Limb (tissue), 2 donors: ENCODE measurements around the gene CYTH4.
A peak's percentile ranks its signal among the peaks of the same experiment; 100 is the strongest.
"Not testable (repeated sequence)": the region's sequence is repeated elsewhere in the genome, so short reads cannot be mapped to it uniquely, and the experiment has no call there.

Source experiments
- DNase-seq, 2 donors: peaks; one replicate each; pipeline ENCODE4 v3.0.0-alpha.2; 2016; ENCODE audit errors: extremely low spot score in 2 of 2

Gene CYTH4

GRCh38 chr22:37282385-37282677 lies at the start of gene CYTH4:
Gene CYTH4, plus strand, starts transcription at chr22:37282508. Its CDS starts 62 bp downstream, at chr22:37282570.
- no peak for DNase-seq

- not testable (repeated sequence) for DNase-seq
Observed at GRCh38 chr22:37233371-37233750, 48.9 kb upstream of the CYTH4 start.

DNA sequence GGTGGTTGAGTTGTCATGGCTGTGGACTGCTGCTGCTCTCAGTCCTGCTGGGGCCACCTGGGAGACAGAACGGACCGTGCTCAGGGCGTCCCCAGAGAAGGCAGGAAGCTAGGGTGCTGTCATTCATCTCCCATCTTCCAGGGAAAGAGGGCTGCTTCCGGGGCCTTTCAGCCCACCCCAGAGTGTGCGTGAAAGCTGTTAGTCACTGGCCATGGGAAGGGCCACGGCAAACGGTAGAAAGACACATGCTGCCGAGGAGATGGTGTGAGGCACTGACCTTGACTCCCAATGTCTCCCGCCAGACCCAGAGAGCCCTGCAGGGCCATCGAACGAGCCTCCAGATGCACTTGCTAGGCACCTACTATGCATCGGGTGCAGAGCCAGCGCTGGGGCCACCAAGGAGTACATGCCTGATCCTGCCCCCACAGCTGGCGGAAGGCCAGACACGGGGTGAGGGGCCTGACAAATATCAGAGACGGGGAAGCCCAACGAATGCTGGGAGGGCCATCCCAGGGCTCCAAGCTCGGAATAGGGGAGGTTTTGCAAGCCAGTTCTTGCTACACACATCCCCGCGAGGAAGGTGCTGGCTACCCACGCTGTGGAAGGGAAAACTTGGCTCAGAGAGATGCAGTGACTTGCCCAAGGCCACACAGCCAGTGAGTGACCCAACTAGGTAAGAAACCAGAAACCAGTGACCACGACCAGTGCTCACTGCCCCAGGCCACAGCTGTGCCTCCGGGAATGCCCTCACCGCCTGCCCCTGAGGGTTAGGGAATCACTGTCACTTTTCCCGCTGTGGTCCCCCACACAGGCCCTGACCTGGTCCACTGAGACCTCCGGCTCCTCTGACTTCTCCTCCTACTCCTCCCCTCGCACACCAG lies 48.3 kb upstream of the CYTH4 start:
- DNase-seq: no peak

GRCh38 chr22:37234736-37235711 lies 47.3 kb upstream of the CYTH4 start:
- DNase-seq: no peak

DNA sequence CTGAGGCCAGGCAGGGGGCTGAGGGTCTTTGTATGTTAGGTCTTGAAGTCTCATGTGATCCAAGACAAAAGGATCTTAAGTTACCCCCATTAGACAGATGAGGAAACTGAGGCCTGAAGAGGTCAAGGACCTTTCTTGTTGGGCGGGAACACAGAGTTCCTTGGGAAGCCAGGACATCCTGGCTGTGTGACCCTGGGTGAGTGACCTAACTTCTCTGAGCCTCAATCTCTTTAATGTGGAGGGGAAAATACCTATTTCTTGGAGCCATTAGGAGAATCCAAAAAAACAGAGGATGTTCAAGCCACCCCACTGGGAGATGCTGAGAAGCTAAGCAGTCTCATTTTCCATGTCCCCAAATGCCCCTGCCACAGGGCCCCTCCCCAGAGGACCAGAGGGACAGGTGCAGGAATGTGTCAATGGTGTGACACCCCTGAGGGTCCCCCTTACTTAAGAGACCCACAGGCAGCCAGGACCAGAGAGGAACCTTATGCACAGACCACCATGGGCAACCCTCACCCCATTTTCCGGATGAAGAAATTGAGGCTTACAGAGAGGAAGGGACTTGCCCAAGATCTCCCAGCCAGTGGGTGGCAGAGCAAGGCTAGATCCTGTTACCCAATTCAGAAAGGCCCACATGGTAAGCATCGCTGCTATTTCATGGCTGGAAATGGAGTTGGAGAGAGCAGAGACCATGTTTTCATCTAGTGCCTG lies 46.3 kb upstream of the CYTH4 start:
- DNase-seq: no peak

DNA sequence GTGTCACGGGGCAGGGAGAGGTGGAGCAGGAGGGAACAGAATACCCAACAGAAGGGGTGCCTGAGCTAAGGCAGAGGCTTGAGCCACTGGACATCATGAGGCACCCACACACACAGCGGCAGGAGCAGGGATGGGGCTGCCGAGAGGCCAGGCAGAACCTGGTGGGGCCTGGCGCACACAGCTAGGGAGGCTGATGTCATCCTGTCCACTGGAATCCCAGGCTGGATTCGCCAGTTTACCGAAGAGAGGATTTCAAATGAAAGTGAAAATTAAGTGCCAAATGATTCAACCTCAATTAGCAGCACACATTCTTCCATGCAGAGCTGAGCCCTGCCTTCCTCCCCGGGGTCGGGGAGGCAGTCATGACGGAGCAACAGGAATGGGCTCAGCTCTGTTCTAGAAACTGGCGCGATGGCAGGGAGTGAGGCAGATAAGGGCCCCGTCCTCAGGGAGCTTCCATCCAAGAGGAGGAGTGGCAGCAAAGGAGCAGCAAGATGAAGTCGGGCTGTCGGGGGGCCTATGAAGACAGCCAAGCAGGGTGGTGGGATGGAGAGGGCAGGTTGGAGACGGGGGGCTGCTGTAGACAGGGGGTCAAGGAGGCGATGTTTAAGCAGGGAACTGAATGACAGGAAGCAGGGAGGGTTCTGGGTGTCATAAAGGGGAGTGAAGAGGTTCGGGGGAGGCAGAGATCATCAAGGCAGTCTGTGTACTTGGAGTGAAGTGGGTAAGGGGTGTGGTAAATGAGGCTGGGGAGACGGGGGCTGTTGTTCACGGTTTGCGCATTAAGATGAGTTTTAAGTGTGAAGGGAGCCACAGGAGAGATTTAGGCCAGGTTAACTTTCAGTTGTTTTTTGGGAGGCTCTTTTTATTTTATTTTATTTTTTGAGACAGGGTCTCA lies 44.7 kb upstream of the CYTH4 start:
- DNase-seq: no peak

- no peak for DNase-seq
Observed at GRCh38 chr22:37239336-37240239, 42.7 kb upstream of the CYTH4 start.

DNA sequence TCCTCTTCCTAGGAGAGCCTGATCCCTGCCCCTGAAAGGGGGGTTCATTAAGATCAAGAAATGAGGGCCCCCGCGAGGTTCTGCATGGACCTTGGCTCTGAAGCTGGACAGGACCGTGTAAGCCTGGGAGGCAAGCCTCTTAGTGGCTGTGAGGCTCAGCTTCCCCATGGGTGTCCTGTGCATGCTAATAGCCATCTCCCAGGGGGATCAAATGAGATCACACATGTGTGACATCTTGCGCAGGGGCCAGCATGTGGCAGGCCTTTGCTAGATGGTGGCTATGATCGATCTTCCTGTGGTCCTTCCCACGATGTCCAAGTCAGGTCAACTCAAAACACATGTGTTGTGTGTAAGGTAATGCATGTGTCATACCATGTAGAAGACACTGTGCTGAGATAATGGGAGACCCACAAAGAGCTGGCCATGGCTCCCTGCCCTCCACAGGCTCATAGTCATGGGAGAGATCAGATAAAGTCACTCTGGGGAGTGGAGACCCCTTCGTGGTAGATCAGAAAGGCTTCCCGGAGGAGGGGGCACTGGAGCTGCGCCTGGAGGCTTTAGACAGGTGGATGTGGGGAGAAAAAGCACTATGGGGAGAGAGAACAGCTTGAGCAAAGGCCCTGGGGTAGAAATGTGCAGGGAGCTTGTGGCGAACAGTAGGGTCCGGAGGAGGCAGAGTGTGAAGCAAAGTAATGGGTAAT lies 41.9 kb upstream of the CYTH4 start:
- DNase-seq: no peak

DNA sequence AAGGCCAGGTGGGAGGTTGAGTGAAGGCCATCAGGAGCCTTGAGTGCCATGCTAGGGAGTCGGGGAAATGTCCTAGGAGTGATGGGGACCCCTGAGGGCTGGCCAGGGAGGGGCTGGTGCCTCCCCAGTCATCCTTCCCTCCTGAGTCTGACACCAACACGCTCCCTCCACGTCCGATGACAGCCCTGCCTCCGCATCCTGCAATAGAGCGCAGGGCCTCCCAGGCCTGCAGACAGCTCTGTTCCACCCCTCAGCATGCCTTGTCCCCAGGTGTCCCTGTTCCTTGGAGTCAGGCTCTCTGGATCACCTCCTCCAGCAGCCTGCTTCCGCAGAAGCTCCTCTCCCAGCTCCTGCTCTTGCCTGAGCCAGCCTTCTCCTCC lies 41.4 kb upstream of the CYTH4 start:
- DNase-seq: no peak

DNA sequence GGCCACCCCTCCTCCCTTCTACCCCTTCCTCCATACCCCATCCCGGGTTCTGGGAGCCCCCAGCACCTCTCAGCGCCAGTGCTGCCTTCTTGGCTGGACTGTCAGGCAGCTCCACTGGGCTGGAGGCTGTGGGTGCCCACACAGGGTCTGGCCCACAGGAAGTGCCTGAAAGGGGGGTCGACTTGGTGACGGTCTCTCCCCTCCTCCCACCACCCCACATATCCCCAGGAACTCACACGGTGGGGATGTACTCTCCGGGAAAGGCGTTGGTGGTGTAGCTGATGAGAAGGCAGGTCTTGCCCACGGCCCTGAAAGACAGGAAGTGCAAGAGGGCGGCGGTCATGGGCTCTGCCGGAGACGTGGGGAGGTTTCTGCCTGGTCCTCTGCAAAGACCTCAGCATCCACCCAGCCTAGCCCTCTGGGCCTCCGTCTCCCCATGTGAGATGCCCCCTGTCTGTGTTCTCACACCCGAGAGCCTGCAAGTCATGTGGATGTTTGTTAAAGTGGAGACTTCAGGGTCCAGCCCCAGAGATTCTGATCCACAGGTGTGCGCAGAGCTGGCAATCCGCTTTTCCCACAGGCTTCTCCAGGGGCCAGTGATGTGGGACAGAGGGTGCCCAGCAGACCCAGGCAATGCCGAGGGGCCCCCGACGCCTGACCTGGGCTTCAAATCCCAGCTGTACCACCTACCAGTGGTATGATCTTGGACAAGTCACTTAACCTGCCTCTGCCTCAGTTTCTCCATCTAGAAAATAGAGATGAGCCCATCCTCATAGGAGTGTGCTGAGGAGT lies 40.8 kb upstream of the CYTH4 start:
- no peak for DNase-seq

DNA sequence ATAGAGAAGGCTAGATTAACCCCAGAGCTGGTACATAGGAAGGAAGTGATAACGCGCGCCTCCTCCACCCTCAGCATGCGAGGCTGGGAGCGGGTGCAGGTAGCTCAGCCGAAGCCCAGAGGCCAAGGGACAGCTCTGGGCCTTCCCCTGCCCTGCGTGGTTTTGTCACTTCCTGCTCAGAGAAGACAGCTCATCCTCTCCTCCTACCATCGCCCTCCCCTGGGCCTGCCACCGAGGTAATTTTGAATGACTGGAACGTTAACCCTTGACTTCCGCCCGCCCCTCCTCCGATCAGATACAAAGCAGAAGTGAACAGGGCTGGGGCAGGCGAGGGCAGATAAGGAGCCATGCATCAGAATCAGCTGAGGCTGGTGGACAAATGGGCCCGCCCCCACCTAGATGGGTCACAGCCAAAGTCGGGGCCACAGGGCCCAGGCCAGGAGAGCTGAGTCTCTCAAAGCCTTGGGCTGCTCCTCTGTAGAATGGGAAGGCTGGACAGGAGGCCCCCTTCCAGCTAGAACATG lies 39.9 kb upstream of the CYTH4 start:
- no peak for DNase-seq

DNA sequence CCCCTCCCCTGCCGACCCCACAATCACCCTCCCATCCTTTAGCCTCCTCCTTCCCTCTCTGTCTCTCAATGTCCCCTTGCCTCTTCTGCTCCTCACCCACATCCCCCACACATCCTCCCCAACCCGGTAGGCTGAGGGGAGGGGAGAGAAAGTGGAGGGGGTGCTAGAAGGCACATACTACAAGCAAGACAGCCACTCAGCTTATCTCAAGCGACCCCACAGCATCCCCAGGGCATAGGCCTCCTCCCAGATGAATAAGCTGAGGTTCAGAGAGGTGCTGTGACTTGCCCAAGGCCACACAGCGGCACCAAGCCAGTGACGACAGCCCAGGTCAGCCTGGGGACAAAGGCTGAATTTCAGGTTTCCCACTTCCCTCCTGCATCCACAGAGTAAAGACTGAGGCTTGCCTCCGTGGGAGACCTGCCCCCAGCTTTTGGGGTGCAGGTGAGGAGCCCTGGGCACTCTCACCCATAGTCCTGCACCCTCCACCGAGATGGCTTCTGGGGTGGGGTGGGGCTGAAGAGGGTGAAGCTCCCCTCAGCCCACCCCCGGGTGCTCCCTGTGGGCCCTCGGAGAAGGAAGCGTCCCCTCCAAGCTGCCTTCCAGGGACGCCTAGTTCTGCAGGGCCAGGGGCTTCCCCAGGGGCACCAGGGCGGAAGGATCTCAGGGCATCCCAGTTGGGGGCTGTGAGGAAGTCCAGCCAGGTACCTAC lies 38.8 kb upstream of the CYTH4 start:
- DNase-seq: no peak

GRCh38 chr22:37244114-37244921 lies 38.0 kb upstream of the CYTH4 start, which contains the start of gene RAC2:
Gene RAC2, minus strand, starts transcription at chr22:37244269. Its CDS starts 121 bp downstream, at chr22:37244148.
- peak in 1 of 2 donors; percentile 61 for DNase-seq

GRCh38 chr22:37244922-37245722 lies 37.2 kb upstream of the CYTH4 start:
- DNase-seq: no peak

GRCh38 chr22:37245740-37246139 lies 36.6 kb upstream of the CYTH4 start:
- DNase-seq: no peak

DNA sequence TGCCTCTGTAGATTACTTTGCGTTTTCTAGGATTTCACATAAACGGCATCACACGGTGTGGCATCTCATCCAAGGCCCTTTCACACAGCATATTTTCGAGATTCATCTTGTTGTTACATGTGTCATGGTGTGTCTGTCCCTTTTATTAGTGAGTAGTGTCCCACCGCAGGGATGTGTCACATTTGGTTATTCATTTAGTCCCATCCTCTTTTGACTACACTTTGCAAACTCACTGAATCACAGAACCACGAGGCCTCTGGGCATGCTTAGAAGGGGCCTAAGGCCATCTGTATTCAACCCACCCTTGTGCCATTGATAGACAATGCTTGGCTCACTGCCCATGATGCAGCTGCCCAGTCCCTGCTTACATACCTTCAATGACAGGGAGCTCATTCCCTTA lies 34.1 kb upstream of the CYTH4 start:
- DNase-seq: no peak
